Calu3 (cell line): ENCODE data around the gene GPR52. TPM values are rescaled to one million over a fixed set of nuclear protein-coding genes. Genes with fewer than 3 reads are reported as not detected.
"Not testable (repeated sequence)": the region's sequence is repeated elsewhere in the genome, so short reads cannot be mapped to it uniquely, and the experiment has no call there.

Experiments used
- BruUV-seq: library from RNA; stranded (reverse); fragments of 400-500 nt; replicated peaks from 2 replicates; lab custom pipeline; 2021; lab: Mats Ljungman, UMichigan
- CTCF ChIA-PET: fragments of 300-600 bp; sonication (Branson Sonifier 250); formaldehyde crosslinking; loops from one replicate; lab custom pipeline; 2022; ENCODE audit warnings: antibody characterized with exemption; lab: Charles Lee
- DNase-seq: peaks from one replicate; pipeline ENCODE4 v3.0.0; 2022
- H3K27ac Mint-ChIP-seq: one replicate; pipeline ENCODE4 v1.8.0; 2022; ENCODE audit warnings: mixed read lengths; ENCODE audit not compliant: unreplicated experiment
- H3K27me3 Mint-ChIP-seq: one replicate; pipeline ENCODE4 v1.8.0; 2022; ENCODE audit warnings: mixed read lengths; ENCODE audit not compliant: unreplicated experiment
- H3K36me3 Mint-ChIP-seq: one replicate; pipeline ENCODE4 v1.8.0; 2022; ENCODE audit warnings: mild to moderate bottlenecking, moderate library complexity, mixed read lengths; ENCODE audit not compliant: insufficient read depth, unreplicated experiment
- H3K4me1 Mint-ChIP-seq: one replicate; pipeline ENCODE4 v1.8.0; 2022; ENCODE audit warnings: mild to moderate bottlenecking, low read depth, mixed read lengths; ENCODE audit not compliant: unreplicated experiment
- H3K4me3 Mint-ChIP-seq: one replicate; pipeline ENCODE4 v1.8.0; 2022; ENCODE audit warnings: mild to moderate bottlenecking, low read depth, moderate library complexity, mixed read lengths; ENCODE audit not compliant: unreplicated experiment
- H3K9me3 Mint-ChIP-seq: one replicate; pipeline ENCODE4 v1.8.0; 2022; ENCODE audit warnings: low read depth, mixed read lengths; ENCODE audit not compliant: unreplicated experiment
- intact Hi-C: fragments of 100-400 bp; cut with micrococcal nuclease; formaldehyde crosslinking; loops from one replicate; pipeline ENCODE4 v1.10.0; 2022; ENCODE audit not compliant: unreplicated experiment
- total RNA-seq: library from RNA; stranded (reverse); gene quantifications from 2 replicates; pipeline ENCODE4 v1.2.3, GENCODE V29; 2022
- TF ChIP-seq, protein P1 (sequence below): fragments of 200-600 bp; IDR thresholded peaks from one replicate; pipeline ENCODE4 v1.8.0; 2022; ENCODE audit warnings: antibody characterized with exemption; ENCODE audit not compliant: unreplicated experiment

Gene GPR52
- total RNA-seq, 1 experiment from 2014 or later: 3.2 TPM

DNA sequence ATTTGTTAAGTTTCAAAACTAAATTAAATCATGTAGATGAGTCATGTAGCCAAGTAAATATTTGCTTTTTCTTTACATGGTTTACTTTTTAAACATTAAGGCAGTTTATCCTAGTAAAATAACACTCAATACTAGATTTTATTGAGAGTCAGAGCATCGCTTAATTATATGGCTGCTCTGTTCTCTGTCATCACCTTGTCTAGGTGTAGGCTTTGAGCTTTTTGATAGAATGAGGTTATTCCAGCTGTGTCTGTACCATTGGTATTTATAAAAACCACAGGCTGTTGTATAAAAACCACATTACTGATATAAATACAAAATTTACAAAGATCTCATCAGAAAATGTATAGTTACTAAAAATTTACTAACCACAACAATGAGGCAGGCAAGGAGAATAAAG is 42.5 kb upstream of the GPR52 start:
- TF ChIP-seq, protein P1, sequence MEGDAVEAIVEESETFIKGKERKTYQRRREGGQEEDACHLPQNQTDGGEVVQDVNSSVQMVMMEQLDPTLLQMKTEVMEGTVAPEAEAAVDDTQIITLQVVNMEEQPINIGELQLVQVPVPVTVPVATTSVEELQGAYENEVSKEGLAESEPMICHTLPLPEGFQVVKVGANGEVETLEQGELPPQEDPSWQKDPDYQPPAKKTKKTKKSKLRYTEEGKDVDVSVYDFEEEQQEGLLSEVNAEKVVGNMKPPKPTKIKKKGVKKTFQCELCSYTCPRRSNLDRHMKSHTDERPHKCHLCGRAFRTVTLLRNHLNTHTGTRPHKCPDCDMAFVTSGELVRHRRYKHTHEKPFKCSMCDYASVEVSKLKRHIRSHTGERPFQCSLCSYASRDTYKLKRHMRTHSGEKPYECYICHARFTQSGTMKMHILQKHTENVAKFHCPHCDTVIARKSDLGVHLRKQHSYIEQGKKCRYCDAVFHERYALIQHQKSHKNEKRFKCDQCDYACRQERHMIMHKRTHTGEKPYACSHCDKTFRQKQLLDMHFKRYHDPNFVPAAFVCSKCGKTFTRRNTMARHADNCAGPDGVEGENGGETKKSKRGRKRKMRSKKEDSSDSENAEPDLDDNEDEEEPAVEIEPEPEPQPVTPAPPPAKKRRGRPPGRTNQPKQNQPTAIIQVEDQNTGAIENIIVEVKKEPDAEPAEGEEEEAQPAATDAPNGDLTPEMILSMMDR: no peak
- BruUV-seq: no TSS peak
- CTCF ChIA-PET: no interaction called here
- no peaks in the 10 kb centered on the region for H3K9me3 Mint-ChIP-seq
- no peaks in the 10 kb centered on the region for H3K36me3 Mint-ChIP-seq
- H3K27ac Mint-ChIP-seq: no peak overlapping the region
- no peak for DNase-seq
- intact Hi-C loops: no loop called here
- peaks cover 7% of the 10 kb centered on the region for H3K4me1 Mint-ChIP-seq
- no peak overlapping the region for H3K4me3 Mint-ChIP-seq
- H3K27me3 Mint-ChIP-seq: no peaks in the 10 kb centered on the region

DNA sequence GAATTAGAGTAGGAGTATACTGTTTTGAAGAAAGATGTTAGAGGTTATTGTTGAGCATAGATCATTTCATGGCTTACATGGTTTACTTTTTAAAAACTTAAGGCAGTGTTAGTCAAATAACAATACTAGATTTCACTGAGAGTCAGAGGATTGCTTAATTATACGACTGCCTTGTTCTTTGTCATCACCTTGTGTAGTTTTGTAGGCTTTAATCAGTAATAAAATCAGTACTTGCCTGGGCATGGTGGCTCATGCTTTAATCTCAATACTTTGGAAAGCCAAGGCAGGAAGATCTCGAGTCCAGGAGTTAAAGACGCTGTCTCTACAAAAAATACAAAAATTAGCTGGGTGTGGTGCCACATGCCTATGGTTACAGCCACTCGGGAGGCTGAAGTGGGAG is 41.3 kb upstream of the GPR52 start:
- no peaks in the 10 kb centered on the region for H3K9me3 Mint-ChIP-seq
- CTCF ChIA-PET: no interaction called here
- TF ChIP-seq, protein P1: no peak
- peaks cover 7% of the 10 kb centered on the region for H3K4me1 Mint-ChIP-seq
- no peak overlapping the region for H3K27ac Mint-ChIP-seq
- H3K4me3 Mint-ChIP-seq: no peak overlapping the region
- no peaks in the 10 kb centered on the region for H3K27me3 Mint-ChIP-seq
- DNase-seq: no peak
- BruUV-seq: no TSS peak
- no peaks in the 10 kb centered on the region for H3K36me3 Mint-ChIP-seq
- intact Hi-C loops: no loop called here

DNA sequence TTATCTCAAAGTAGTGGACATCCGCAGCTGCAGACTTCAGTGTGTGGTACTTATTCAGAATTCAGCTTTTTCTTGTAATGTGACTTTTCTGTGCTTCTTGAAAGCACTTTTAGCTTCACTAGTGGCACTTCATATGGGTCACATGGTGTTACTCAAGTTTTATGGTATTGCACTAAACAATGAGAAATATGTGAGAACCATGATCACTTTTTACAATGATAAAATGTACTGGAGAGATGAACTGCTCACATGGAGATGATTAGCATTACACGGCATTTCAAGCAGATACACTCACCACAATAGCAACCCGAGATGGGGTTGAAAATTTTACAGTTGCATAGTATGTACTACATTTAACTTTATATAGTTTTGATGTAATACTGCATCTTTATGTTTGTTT is 40.1 kb upstream of the GPR52 start:
- Mint-ChIP-seq H3K9me3 (no peaks in the 10 kb centered on the region), H3K27ac (no peak overlapping the region), H3K27me3 (no peaks in the 10 kb centered on the region), H3K4me1 (peaks cover 7% of the 10 kb centered on the region), H3K4me3 (no peak overlapping the region), H3K36me3 (no peaks in the 10 kb centered on the region)
- CTCF ChIA-PET: interaction anchor here (0.7 kb wide), 1 partner anchor 331 kb away, joined by 3 read pairs; no protein-coding TSS in a partner anchor
- intact Hi-C loops: no loop called here
- no peak for DNase-seq
- TF ChIP-seq, protein P1: no peak
- no TSS peak for BruUV-seq

DNA sequence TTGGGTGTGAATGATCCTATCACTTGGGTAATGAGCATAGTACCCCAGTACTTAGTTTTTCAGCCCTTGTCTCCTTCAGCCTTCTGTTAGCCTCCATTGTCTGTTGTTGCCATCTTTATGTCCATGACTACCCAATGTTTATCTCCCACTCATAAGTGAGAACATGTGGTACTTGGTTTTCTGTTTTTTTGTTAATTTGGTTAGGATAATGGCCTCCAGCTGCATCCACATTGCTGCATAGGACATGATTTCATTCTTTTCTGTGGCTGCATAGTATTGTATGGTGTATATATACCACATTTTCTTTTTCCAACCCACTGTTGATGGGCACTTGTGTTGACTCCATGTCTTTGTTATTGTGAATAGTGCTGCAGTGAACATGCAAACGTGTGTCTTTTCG is 39.6 kb upstream of the GPR52 start:
- H3K4me3 Mint-ChIP-seq: no peak overlapping the region
- intact Hi-C loops: no loop called here
- H3K36me3 Mint-ChIP-seq: no peaks in the 10 kb centered on the region
- CTCF ChIA-PET: no interaction called here
- no peak for DNase-seq
- no TSS peak for BruUV-seq
- no peak overlapping the region for H3K27ac Mint-ChIP-seq
- TF ChIP-seq, protein P1: no peak
- no peaks in the 10 kb centered on the region for H3K27me3 Mint-ChIP-seq
- H3K9me3 Mint-ChIP-seq: no peaks in the 10 kb centered on the region
- peaks cover 7% of the 10 kb centered on the region for H3K4me1 Mint-ChIP-seq

DNA sequence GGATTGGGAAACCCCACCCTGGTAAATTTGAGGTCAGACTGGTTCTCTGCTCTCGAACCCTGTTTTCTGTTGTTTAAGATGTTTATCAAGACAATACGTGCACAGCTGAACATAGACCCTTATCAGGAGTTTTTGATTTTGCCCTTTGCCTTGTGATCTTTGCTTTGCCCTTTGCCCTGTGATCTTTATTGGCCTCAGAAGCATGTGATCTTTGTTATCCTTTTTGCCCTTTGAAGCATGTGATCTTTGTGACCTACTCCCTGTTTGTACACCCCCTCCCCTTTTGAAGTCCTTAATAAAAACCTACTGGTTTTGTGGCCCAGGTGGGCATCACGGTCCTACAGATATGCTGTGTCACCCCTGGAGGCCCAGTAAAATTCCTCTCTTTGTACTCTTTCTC is 38.0 kb upstream of the GPR52 start:
- H3K27me3 Mint-ChIP-seq, CTCF ChIA-PET, H3K4me3 Mint-ChIP-seq, H3K4me1 Mint-ChIP-seq, DNase-seq, H3K36me3 Mint-ChIP-seq, H3K27ac Mint-ChIP-seq, H3K9me3 Mint-ChIP-seq, BruUV-seq, intact Hi-C loops: not testable (repeated sequence)
